HG03064 (cell line): ENCODE results near the gene AMPD2.

Source experiments
- ATAC-seq: cut with Tn5 transposase; IDR thresholded peaks from one replicate; pipeline ENCODE4 v1.9.1; 2021; ENCODE audit warnings: low read depth; ENCODE audit not compliant: unreplicated experiment

The AMPD2 gene

DNA sequence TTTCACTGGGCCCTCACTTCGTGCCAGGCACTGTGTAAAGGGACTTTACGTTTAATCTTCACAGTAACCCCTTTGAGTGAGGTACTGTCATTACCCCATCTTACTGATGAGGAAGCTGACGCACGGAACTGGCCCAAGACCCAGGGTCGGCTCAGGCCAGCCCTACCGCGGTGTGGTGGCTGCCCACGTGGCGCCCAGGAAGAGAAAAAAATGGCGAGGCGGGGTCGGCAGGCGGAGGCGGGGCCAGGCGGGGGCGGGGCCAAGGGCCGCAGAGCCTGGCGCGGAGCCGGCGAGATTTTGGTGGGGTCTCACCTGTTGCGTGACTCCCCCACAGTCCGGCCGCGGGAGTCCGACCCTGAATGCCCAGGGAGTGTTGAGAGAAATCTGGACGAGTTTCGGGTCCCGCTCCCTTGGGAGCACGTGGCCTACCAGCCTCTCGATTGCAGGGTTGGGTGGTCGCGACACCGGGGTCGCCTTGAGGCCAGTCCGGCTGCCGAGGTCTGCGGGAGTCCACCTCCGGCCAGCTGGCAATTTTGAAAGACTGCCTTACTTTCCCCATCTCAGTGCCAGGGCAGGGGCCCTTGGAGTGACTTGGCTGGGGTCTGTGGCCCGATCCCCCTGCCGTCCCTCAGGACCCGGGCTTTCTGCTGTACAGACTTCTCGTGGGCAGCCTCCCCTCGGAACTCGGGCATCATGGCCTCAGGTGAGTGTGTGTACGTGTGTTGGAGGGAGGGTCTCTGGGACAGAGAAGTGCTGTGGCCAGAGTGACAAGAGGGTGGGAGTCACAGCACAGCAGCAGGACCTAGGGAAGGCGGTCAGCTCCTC, at the start of gene AMPD2, which contains the start of gene GNAT2:
Gene AMPD2 (plus strand): TSS at position 262 of the 825 bp plus-strand sequence. CDS start 1,339 bp downstream, outside the sequence.
Gene GNAT2 (minus strand): TSS at position 41 of the 825 bp plus-strand sequence. CDS start 6,746 bp downstream, outside the sequence.
- ATAC-seq, result peak; percentile 38

GRCh38 chr1:109570414-109570813, 49.2 kb upstream of the AMPD2 start:
- ATAC-seq, result no peak

- no peak for ATAC-seq
Measured at GRCh38 chr1:109573785-109574184, 45.9 kb upstream of the AMPD2 start.

DNA sequence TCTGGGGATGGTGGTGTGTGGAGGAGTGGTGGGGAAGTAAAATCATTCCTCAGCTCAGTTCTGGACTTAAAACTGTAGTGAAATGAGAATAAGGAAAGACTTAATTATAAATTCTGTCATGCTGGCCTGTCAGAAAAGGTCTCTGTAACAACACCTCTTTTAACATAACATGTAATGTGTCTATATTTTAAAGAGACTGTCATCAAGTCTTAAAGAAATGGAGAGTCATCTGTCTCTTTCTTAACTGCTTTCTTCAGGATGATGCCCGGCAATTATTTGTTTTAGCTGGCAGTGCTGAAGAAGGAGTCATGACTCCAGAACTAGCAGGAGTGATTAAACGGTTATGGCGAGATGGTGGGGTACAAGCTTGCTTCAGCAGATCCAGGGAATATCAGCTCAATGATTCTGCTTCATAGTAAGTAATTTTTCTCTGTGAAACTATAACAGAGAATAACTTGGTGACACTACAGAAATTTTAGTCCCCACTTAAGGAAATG, 40.6 kb upstream of the AMPD2 start:
- no peak for ATAC-seq

- no peak for ATAC-seq
Measured at GRCh38 chr1:109579491-109579890, 40.1 kb upstream of the AMPD2 start.

DNA sequence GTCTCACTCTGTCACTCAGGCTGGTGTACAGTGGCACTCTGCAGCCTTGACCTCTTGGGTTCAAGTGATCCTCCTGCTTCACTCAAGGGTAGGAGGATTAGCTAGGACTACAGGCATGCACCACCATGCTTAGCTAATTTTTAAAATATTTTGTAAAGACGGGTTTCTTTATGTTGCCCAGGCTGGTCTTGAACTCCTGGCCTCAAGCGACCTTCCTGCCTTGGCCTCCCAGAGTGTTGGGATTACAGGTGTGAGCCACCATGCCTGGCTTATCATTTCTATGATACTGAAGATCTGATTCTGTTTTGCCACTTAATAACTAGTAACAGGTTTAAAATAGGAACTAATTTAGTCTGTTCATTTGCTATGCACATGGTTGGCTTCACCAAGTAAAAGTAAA, 37.6 kb upstream of the AMPD2 start:
- ATAC-seq, result no peak

GRCh38 chr1:109584766-109585165, 34.9 kb upstream of the AMPD2 start:
- ATAC-seq, result no peak

DNA sequence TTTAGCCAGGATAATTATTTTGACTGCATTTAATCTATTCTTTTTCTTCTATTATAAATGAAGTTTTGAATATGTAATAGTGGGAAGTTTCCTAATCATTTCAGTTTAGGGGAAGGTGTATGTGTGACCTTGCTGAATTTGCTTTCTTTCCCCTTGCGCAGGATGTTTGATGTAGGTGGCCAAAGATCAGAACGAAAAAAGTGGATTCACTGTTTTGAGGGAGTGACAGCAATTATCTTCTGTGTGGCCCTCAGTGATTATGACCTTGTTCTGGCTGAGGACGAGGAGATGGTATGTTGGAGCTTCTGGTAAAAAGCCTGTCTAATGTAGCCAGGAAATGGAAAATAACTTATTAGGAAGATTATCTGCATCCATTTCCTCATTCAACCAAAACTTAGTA, 33.6 kb upstream of the AMPD2 start:
- no peak for ATAC-seq

- no peak for ATAC-seq
Measured at GRCh38 chr1:109589177-109589576, 30.5 kb upstream of the AMPD2 start.

- ATAC-seq, result no peak
Measured at GRCh38 chr1:109589679-109590078, 30.0 kb upstream of the AMPD2 start.

DNA sequence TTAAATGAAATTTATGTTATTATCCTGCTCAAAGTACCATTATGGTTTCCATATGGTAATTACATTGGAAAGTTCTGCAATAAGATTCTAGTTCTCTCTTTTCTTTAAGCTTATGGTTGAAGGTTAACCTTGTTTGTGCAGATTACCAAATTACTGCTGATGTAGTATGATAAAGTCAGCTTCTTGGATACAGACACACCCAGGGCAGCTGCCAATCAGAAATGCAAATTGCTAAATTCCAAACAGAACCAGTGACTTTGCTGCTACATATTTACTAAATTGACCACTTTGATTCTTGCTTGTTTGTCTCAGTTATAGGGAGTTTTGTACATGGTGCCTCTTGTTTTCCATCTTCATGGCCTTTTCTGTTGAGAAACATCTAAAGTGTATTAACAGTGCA, 26.7 kb upstream of the AMPD2 start:
- ATAC-seq, result no peak

DNA sequence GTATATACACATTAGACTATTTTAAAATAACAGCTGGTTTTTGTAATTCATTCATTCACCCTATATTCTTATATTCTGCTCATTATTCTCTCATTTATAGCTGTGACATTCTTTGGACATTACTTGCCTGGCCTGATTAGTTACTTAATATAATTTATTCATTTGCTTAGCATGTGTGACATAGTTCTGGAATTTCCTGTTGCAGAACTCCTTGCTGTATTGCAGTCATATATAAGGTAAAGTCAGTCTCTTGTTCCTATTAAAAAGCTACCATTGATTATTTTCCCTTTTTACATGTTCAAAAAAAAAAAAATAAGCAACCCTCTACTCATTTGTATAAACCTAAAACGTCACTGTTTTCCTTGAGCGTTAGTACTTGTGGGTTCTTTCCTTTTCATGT, 24.1 kb upstream of the AMPD2 start:
- no peak for ATAC-seq

DNA sequence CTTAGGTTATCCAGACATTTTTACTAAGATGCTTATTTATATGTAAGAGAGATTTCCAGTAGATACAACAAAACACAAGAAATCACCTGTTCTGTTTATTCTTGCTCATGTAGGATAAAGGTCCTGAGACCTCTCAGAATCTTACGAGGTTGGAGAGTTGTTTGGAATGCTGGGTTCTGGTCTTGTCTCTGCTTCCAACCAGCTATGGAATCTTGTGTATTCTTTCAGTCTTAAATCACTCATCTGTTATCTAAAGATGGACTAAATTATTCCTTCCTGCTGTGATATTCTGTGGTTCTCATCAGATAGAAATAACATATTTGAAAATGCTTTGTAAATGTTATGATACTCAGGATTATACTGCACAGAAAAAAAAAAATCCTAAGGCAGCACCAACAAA, 21.5 kb upstream of the AMPD2 start:
- no peak for ATAC-seq

- no peak for ATAC-seq
Measured at GRCh38 chr1:109598655-109599054, 21.0 kb upstream of the AMPD2 start.

DNA sequence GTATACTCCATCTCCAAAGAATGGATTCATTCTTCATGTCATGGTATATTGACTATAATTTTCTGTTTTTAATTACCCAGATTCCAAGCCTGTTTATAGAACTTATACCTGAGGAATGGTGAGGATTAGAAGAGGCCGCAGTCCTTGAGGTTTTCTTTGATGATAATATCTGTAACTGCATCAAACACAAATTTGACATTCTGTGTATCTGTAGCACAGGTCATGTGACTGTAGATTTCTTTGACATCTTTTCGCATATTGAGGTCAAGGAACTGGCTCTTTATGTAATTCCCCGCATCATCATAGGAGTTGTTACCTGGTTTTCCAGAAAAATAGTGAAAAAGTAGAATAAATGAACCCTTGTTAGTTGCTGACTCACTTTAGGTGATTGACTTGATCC, 16.4 kb upstream of the AMPD2 start:
- ATAC-seq, result no peak

- ATAC-seq, result no peak
Measured at GRCh38 chr1:109605381-109605780, 14.3 kb upstream of the AMPD2 start.

GRCh38 chr1:109609881-109610280, 9.8 kb upstream of the AMPD2 start:
- ATAC-seq, result no peak

DNA sequence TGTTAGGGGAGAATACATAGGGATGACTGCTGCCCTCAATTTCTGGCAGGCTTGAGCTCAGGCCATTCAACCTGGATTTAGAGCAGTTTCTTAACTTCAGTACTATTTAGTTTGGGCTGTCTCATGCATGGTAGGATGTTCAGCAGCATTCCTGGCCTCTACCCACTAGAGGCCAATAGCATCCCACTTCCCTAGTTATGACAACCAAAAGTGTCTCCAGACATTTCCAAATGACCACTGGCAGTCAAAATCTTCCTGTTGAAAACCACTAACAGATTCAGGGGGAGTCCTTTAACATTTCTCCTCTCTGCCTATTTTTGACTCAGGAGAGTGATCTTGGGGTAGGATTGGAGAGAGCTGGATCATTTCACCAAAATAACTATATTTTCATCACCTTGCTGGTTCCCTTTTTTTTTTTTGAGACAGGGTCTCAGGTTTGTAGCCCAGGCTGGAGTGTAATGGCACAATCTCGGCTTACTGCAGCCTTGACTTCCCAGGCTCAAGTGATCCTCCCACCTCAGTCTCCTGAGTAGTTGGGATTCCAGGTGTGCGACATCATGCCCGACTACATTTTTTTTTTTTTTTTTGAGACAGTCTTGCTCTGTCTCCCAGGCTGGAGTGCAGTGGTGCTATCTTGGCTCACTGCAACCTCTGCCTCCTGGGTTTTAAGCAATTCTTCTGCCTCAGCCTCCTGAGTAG, 8.9 kb upstream of the AMPD2 start:
- ATAC-seq, result no peak

DNA sequence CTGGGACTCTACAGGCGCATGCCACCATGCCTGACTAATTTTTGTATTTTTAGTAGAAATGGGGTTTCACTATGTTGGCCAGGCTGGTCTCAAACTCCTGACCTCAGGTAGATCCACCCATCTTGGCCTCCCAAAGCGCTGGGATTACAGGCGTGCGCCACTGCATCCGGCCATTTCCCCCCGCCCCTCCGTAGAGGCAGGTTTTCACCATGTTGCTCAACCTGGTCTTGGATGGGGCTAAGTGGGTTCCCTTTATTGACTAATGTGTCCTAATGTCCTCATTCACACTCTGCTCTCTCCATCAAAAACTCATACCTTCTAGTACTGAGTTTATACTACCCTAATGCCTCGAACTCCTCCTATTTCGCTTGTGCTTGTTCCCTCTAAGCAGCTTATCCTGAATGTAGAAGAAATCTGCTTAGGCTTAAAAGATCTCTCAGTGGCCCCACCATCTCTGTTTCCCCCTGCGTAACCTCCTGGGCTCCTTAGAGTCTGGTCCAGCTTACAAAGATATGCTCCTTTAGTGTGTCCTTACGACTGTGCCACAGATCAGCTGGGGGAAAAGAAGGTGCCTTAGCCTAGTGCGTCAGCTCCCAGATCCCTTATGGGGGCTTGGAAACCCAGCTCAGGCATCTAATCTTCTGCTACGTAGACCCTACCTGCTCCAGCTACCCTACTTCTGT, 8.2 kb upstream of the AMPD2 start:
- ATAC-seq, result no peak

DNA sequence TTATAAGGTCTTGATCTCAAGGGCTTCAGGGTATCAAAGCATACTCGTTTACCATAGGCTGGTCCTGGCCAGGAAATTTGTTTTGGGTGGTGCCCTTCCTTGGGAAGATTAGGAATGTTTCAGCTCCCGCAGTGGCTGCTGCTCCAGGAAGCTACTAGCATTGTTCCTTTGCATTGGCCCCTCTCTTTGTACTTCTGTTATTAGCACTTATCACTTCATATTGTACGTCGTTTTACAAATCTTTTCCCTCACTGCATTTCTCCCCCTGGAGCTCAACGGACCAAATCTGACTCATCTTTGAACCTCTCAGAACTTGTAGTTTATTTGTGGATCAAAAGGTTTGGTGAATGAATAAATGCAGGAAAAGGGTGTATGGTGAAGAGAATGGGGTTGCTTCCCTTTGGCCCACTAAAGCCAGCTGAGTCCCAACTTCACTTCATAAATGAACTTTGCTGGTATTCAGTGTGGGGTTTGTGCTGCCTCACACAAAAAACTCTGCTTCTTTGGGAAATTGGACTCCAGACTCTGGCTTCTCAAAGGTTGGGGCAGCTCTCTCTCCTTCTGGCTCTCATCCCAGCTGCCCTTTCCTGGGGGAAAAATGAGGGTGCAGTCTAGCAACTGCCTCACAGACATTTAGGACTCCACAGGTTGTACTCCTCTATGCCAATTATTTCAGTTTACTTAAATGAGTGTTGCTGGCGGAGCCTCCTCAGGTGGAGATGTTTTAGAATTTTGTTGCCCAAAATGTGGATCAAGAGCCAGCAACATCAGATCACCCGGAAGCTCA, 6.1 kb upstream of the AMPD2 start:
- ATAC-seq, result no peak
